CD4-positive, alpha-beta memory T cell (primary cell): Measurements from ENCODE around the gene UBE2H. TPM values are rescaled to one million over a fixed set of nuclear protein-coding genes. Genes with fewer than 3 reads are reported as not detected.
"Not testable (repeated sequence)": the region's sequence is repeated elsewhere in the genome, so short reads cannot be mapped to it uniquely, and the experiment has no call there.

Experiments used
- CTCF ChIA-PET: fragments of 350-600 bp; sonication (Branson Sonifier 250); formaldehyde crosslinking; loops from one replicate; lab custom pipeline; 2021; ENCODE audit warnings: inconsistent platforms; ENCODE audit not compliant: partially characterized antibody; lab: Charles Lee
- POLR2A ChIA-PET: fragments of 350-600 bp; sonication (Branson Sonifier 250); formaldehyde crosslinking; loops from one replicate; lab custom pipeline; 2021; ENCODE audit not compliant: partially characterized antibody; lab: Charles Lee
- DNase-seq, 5 donors: peaks; one replicate each; pipeline versions ENCODE4 v3.0.0 to v3.0.0-alpha.2; 2020 to 2022; ENCODE audit warnings: mixed read lengths in 1 of 5
- H3K27ac ChIP-seq: one replicate; pipeline ENCODE4 v1.7.0; 2013; ENCODE audit warnings: low read depth, low read length
- H3K27me3 ChIP-seq: 2 replicates; pipeline ENCODE4 v1.7.0; 2013; ENCODE audit warnings: mild to moderate bottlenecking, low read length, moderate library complexity; ENCODE audit not compliant: insufficient read depth
- H3K36me3 ChIP-seq: 2 replicates; pipeline ENCODE4 v1.7.0; 2013; ENCODE audit warnings: mild to moderate bottlenecking, low read length, moderate library complexity; ENCODE audit not compliant: insufficient read depth
- H3K4me1 ChIP-seq: 2 replicates; pipeline ENCODE4 v1.7.0; 2013; ENCODE audit warnings: mild to moderate bottlenecking, low read length, moderate library complexity; ENCODE audit not compliant: insufficient read depth
- H3K4me3 ChIP-seq, 2 donors: one replicate each; pipeline ENCODE4 v1.7.0; 2013; ENCODE audit warnings: low read length in 2 of 2, mild to moderate bottlenecking in 1 of 2
- H3K9me3 ChIP-seq, 2 donors: one replicate each; pipeline ENCODE4 v1.7.0; 2013; ENCODE audit warnings: low read length in 2 of 2, control low read depth in 1 of 2; ENCODE audit not compliant: control insufficient read depth in 1 of 2
- H3K27ac Mint-ChIP-seq, 7 donors: one replicate each; pipeline ENCODE4 v1.8.0; 2020 to 2021; ENCODE audit warnings: mixed read lengths in 7 of 7, mild to moderate bottlenecking in 6 of 7, inconsistent platforms in 3 of 7, moderate library complexity in 3 of 7
- H3K27me3 Mint-ChIP-seq, 2 donors: one replicate each; pipeline ENCODE4 v1.8.0; 2020 to 2021; ENCODE audit warnings: mixed read lengths in 2 of 2
- H3K36me3 Mint-ChIP-seq, 2 donors: one replicate each; pipeline ENCODE4 v1.8.0; 2020 to 2021; ENCODE audit warnings: mixed read lengths in 2 of 2, inconsistent platforms in 1 of 2, mild to moderate bottlenecking in 1 of 2
- H3K4me1 Mint-ChIP-seq, 4 donors: one replicate each; pipeline ENCODE4 v1.8.0; 2020 to 2021; ENCODE audit warnings: mixed read lengths in 4 of 4, mild to moderate bottlenecking in 1 of 4
- H3K4me3 Mint-ChIP-seq, 8 donors: one replicate each; pipeline ENCODE4 v1.8.0; 2020 to 2021; ENCODE audit warnings: mixed read lengths in 8 of 8, mild to moderate bottlenecking in 7 of 8, moderate library complexity in 6 of 8, inconsistent platforms in 3 of 8
- H3K9me3 Mint-ChIP-seq, 8 donors: one replicate each; pipeline ENCODE4 v1.8.0; 2020 to 2021; ENCODE audit warnings: mixed read lengths in 8 of 8, mild to moderate bottlenecking in 5 of 8, inconsistent platforms in 3 of 8, moderate library complexity in 1 of 8
- intact Hi-C: fragments of 100-400 bp; cut with micrococcal nuclease; formaldehyde crosslinking; loops from one replicate; pipeline ENCODE4 v1.15.1; 2023
- polyA plus RNA-seq, 2 donors: library from polyadenylated mRNA; unstranded; fragments of 300-500 nt; fragmentation: Illumina TruSeq; gene quantifications; one replicate each; pipeline ENCODE4 v1.2.3, GENCODE V29; 2021
- total RNA-seq, 2 experiments: library from RNA; stranded (reverse); gene quantifications; one replicate each; pipeline ENCODE4 v1.2.3, GENCODE V29; 2021

The UBE2H gene
- total and polyA plus RNA-seq, 4 experiments from 2014 or later = 42.6 to 56.6 (median 44.8) TPM

DNA sequence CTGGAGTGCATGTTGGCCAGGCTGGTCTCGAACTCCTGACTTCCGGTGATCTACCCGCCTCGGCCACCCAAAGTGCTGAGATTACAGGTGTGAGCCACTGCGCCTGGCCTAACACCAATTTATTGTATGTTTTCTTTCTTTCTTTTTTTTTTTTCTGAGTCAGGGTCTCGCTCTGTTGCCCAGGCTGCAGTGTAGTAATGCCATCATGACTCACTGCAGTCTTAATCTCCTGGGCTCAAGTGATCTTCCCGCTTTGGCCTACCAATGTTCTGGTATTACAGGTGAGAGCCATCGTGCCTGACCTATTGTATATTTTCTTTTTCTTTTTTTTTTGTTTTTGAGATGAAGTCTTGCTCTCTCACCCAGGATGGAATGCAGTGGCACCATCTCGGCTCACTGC, 33.8 kb upstream of the UBE2H start:
- Mint-ChIP-seq H3K27me3 (peaks cover 2 to 5% of the 10 kb centered on the region in 2 donors), H3K27ac (no peak overlapping the region), H3K4me3 (no peak overlapping the region), H3K4me1 (peaks cover 0 to 14% (median 5%) of the 10 kb centered on the region in 4 donors), H3K36me3 (no peaks in the 10 kb centered on the region), H3K9me3 (no peaks in the 10 kb centered on the region)
- H3K36me3 ChIP-seq = no peaks in the 10 kb centered on the region
- no peaks in the 10 kb centered on the region for H3K9me3 ChIP-seq
- POLR2A ChIA-PET = no interaction called here
- no peaks in the 10 kb centered on the region for H3K27me3 ChIP-seq
- intact Hi-C loops = no loop called here
- no peak overlapping the region for H3K4me3 ChIP-seq
- peaks cover 6% of the 10 kb centered on the region for H3K4me1 ChIP-seq
- DNase-seq = no peak
- CTCF ChIA-PET = interaction anchor here (0.9 kb wide), 1 partner anchor 9 kb away, joined by 3 read pairs; no protein-coding TSS in a partner anchor
- no peak overlapping the region for H3K27ac ChIP-seq

DNA sequence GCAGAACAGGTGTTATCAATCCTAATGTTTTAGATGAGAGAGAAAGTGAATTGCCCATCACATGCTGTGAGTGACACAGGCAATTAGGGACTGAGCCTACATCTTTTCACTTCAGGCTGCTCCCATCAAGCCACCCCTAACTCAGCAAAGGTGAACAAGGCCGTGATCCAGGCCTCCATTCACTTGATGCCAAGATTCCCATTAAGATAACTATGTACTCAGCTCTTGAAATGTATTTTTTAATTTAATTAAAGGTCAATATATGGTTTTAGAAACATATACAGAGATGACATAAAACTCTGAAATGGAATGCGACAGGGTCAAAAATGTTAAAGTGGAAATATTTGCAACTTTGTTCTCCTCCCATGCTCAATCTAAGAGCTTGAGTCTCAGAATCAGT, 27.9 kb upstream of the UBE2H start:
- Mint-ChIP-seq H3K27ac (no peak overlapping the region), H3K9me3 (no peaks in the 10 kb centered on the region)
- POLR2A ChIA-PET = no interaction called here

GRCh38 chr7:129975309-129975708, 22.5 kb upstream of the UBE2H start:
- no peak for DNase-seq
- POLR2A ChIA-PET = no interaction called here
- peaks cover 0 to 4% (median under 1%) of the 10 kb centered on the region in 4 donors for H3K4me1 Mint-ChIP-seq
- intact Hi-C loops = no loop called here
- CTCF ChIA-PET = interaction anchor here (1.7 kb wide), 1 partner anchor 38 kb away, joined by 3 read pairs; no protein-coding TSS in a partner anchor
- no peaks in the 10 kb centered on the region for H3K9me3 ChIP-seq
- no peaks in the 10 kb centered on the region for H3K36me3 ChIP-seq
- H3K27ac ChIP-seq = no peak overlapping the region
- H3K27me3 Mint-ChIP-seq = no peaks in the 10 kb centered on the region
- no peaks in the 10 kb centered on the region for H3K36me3 Mint-ChIP-seq
- H3K4me3 ChIP-seq = no peak overlapping the region
- H3K27ac Mint-ChIP-seq = no peak overlapping the region
- H3K27me3 ChIP-seq = no peaks in the 10 kb centered on the region
- no peak overlapping the region for H3K4me3 Mint-ChIP-seq
- no peaks in the 10 kb centered on the region for H3K9me3 Mint-ChIP-seq
- H3K4me1 ChIP-seq = no peaks in the 10 kb centered on the region

More for the DNA sequence above, 27.9 kb upstream of the UBE2H start:
- H3K4me3 Mint-ChIP-seq = no peak overlapping the region
- Histone ChIP-seq H3K36me3 (no peaks in the 10 kb centered on the region), H3K4me1 (no peaks in the 10 kb centered on the region), H3K27ac (no peak overlapping the region), H3K4me3 (no peak overlapping the region), H3K27me3 (no peaks in the 10 kb centered on the region), H3K9me3 (no peaks in the 10 kb centered on the region)
- intact Hi-C loops = no loop called here
- H3K27me3 Mint-ChIP-seq = peaks cover 0 to 5% of the 10 kb centered on the region in 2 donors
- DNase-seq = no peak
- H3K4me1 Mint-ChIP-seq = peaks cover 0 to 7% (median under 1%) of the 10 kb centered on the region in 4 donors
- no peaks in the 10 kb centered on the region for H3K36me3 Mint-ChIP-seq
- CTCF ChIA-PET = interaction anchor here (1.0 kb wide), 1 partner anchor 31 kb away, joined by 3 read pairs; no protein-coding TSS in a partner anchor

DNA sequence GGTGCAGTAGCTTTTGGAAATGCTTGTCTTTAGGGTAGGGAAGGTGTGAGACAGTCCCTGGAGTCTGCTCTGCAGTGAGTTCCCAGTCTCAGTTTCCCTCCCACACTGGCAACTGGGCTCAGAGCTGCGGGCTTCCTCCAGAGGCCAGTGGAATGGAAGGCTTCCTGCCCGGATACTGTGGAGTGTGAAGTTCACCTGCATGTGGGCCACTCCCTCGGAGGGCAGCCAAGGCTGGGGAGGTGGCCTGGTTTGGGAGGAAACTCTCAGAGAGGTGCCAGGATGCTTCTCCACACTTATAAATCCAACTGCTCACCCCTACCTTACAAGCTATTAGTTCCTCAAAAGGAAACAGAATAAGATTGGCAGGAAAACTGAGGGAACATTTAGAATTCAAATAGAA, 18.1 kb upstream of the UBE2H start:
- Mint-ChIP-seq H3K27ac (no peak overlapping the region), H3K4me3 (no peak overlapping the region), H3K9me3 (no peaks in the 10 kb centered on the region), H3K36me3 (no peaks in the 10 kb centered on the region), H3K4me1 (no peaks in the 10 kb centered on the region), H3K27me3 (no peaks in the 10 kb centered on the region)
- H3K27ac ChIP-seq = no peak overlapping the region
- no peak overlapping the region for H3K4me3 ChIP-seq
- DNase-seq = no peak
- ChIA-PET CTCF (no interaction called here), POLR2A (no interaction called here)
- no peaks in the 10 kb centered on the region for H3K27me3 ChIP-seq
- no peaks in the 10 kb centered on the region for H3K4me1 ChIP-seq
- intact Hi-C loops = no loop called here
- H3K9me3 ChIP-seq = no peaks in the 10 kb centered on the region
- H3K36me3 ChIP-seq = no peaks in the 10 kb centered on the region

DNA sequence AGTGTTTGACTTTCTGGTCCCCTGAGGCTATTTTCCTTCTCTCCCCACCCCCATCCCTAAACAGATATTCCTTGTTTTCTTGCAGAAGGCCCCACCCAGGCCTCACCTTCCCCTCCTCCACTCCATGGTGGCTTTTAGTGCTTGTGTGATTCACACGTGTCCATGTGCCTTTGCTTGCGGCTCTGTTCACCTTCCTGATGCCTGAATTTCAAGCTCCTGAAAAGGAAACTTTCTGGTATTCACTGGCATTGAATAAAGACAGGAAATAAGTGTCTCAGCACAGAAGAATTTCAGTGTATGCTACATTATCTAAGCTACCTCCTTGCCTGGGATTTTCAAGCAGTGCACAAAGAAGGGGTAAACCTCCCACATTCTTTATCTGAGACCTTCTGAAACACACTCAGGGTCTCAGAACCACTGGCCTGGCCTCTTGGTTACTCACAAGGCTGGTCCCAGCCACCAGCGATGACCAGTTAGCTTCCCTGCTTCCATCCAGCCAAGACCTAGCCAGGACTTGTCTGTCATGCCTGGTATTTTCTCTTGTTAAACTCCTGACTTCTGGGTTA, 17.2 kb upstream of the UBE2H start:
- Mint-ChIP-seq H3K27me3 (no peaks in the 10 kb centered on the region), H3K36me3 (no peaks in the 10 kb centered on the region), H3K4me3 (no peak overlapping the region), H3K9me3 (no peaks in the 10 kb centered on the region), H3K27ac (no peak overlapping the region), H3K4me1 (no peaks in the 10 kb centered on the region)
- Histone ChIP-seq H3K9me3 (no peaks in the 10 kb centered on the region), H3K4me1 (no peaks in the 10 kb centered on the region), H3K27ac (no peak overlapping the region), H3K36me3 (no peaks in the 10 kb centered on the region), H3K4me3 (no peak overlapping the region), H3K27me3 (no peaks in the 10 kb centered on the region)
- no peak for DNase-seq
- ChIA-PET CTCF (no interaction called here), POLR2A (interaction anchor here (0.6 kb wide), 1 partner anchor 81 kb away, joined by 3 read pairs; no protein-coding TSS in a partner anchor)
- intact Hi-C loops = no loop called here

GRCh38 chr7:129968592-129969383, 16.0 kb upstream of the UBE2H start:
- no peaks in the 10 kb centered on the region for H3K27me3 Mint-ChIP-seq
- no peaks in the 10 kb centered on the region for H3K4me1 Mint-ChIP-seq
- H3K4me3 ChIP-seq = no peak overlapping the region
- intact Hi-C loops = no loop called here
- H3K4me1 ChIP-seq = no peaks in the 10 kb centered on the region
- no peak overlapping the region for H3K27ac Mint-ChIP-seq
- no peaks in the 10 kb centered on the region for H3K27me3 ChIP-seq
- no peaks in the 10 kb centered on the region for H3K9me3 ChIP-seq
- no peaks in the 10 kb centered on the region for H3K9me3 Mint-ChIP-seq
- H3K36me3 Mint-ChIP-seq = no peaks in the 10 kb centered on the region
- CTCF ChIA-PET = interaction anchor here (0.8 to 1.1 kb wide), 2 partner anchors 8 to 42 kb away, joined by 3 read pairs; no protein-coding TSS in a partner anchor
- H3K27ac ChIP-seq = no peak overlapping the region
- DNase-seq = no peak
- no peak overlapping the region for H3K4me3 Mint-ChIP-seq
- POLR2A ChIA-PET = no interaction called here
- H3K36me3 ChIP-seq = no peaks in the 10 kb centered on the region

- H3K9me3 Mint-ChIP-seq, H3K4me1 ChIP-seq, H3K27ac ChIP-seq, H3K27me3 ChIP-seq, H3K9me3 ChIP-seq, H3K36me3 ChIP-seq, H3K4me3 ChIP-seq, H3K4me3 Mint-ChIP-seq, intact Hi-C loops, H3K27me3 Mint-ChIP-seq, H3K36me3 Mint-ChIP-seq, H3K4me1 Mint-ChIP-seq, DNase-seq, POLR2A ChIA-PET: not testable (repeated sequence)
- H3K27ac Mint-ChIP-seq = peak overlapping the region in 1 of 7 donors; percentile 12
- CTCF ChIA-PET = interaction anchor here (0.7 to 1.0 kb wide), 2 partner anchors 9 to 51 kb away, joined by 3 read pairs; no protein-coding TSS in a partner anchor
Measured at GRCh38 chr7:129960204-129960475, 7.4 kb upstream of the UBE2H start.
